DND-41 (cell line): ENCODE data around the gene PSEN2.

Experiments
- ATAC-seq: fragments of 200-7000 bp; cut with Tn5 transposase; 3 replicates; pipeline ENCODE4 v1.9.1; 2021; ENCODE audit warnings: low read depth; ENCODE audit not compliant: insufficient read depth
- DNase-seq: peaks from one replicate; pipeline ENCODE4 v3.0.0-alpha.2; 2020
- H2AFZ ChIP-seq: 2 replicates; pipeline ENCODE4 v1.6.0; 2012; ENCODE audit warnings: low read depth, low read length
- H3K27ac ChIP-seq: 2 replicates; pipeline ENCODE4 v1.5.1; 2012; ENCODE audit warnings: low read length, inconsistent platforms
- H3K27me3 ChIP-seq: fragments of 200-600 bp; sonication (generic); 2 replicates; pipeline ENCODE4 v1.6.0; 2012; ENCODE audit warnings: low read length, mild to moderate bottlenecking, inconsistent platforms; ENCODE audit not compliant: insufficient read depth, poor library complexity
- H3K36me3 ChIP-seq: 2 replicates; pipeline ENCODE4 v1.5.1; 2012; ENCODE audit warnings: low read length, inconsistent platforms; ENCODE audit not compliant: insufficient read depth
- H3K4me1 ChIP-seq: 2 replicates; pipeline ENCODE4 v1.5.1; 2012; ENCODE audit warnings: mild to moderate bottlenecking, low read length; ENCODE audit not compliant: insufficient read depth
- H3K4me2 ChIP-seq: 2 replicates; pipeline ENCODE4 v1.6.0; 2012; ENCODE audit warnings: mild to moderate bottlenecking, moderate library complexity, low read length, inconsistent platforms; ENCODE audit not compliant: insufficient read depth
- H3K4me3 ChIP-seq, 2 experiments: fragments of 200-600 bp in 1 of 2; shearing (Covaris generic) in 1 of 2; 2 replicates each; pipeline ENCODE4 v1.5.1; 2012 to 2016; ENCODE audit warnings: inconsistent platforms in 2 of 2, low read length in 2 of 2, mild to moderate bottlenecking in 2 of 2, low read depth in 1 of 2, moderate library complexity in 1 of 2
- H3K79me2 ChIP-seq: 2 replicates; pipeline ENCODE4 v1.6.0; 2012; ENCODE audit warnings: low read length, inconsistent platforms; ENCODE audit not compliant: insufficient read depth
- H3K9ac ChIP-seq: 2 replicates; pipeline ENCODE4 v1.6.0; 2012; ENCODE audit warnings: low read depth, mild to moderate bottlenecking, inconsistent platforms, low read length, moderate library complexity
- H3K9me3 ChIP-seq: 2 replicates; pipeline ENCODE4 v1.5.1; 2012; ENCODE audit warnings: low read length, moderate library complexity, mild to moderate bottlenecking, inconsistent platforms; ENCODE audit not compliant: insufficient read depth, severe bottlenecking
- H4K20me1 ChIP-seq: 2 replicates; pipeline ENCODE4 v1.6.0; 2012; ENCODE audit warnings: low read length; ENCODE audit not compliant: insufficient read depth
- CTCF ChIP-seq: IDR thresholded peaks from 2 replicates; pipeline ENCODE4 v1.5.1; 2012; ENCODE audit warnings: borderline replicate concordance, low read length, moderate library complexity, mild to moderate bottlenecking; ENCODE audit not compliant: poor library complexity, severe bottlenecking; ENCODE audit errors: extremely low read depth
- EZH2 ChIP-seq: IDR thresholded peaks from 3 replicates; pipeline ENCODE4 v1.6.1; 2012; ENCODE audit warnings: borderline replicate concordance, low read depth, mild to moderate bottlenecking, moderate library complexity, low read length, inconsistent platforms; ENCODE audit not compliant: severe bottlenecking

PSEN2 gene

GRCh38 chr1:226862890-226863289 lies 7.5 kb upstream of the PSEN2 start:
- Histone ChIP-seq H3K4me3 (no peak overlapping the region), H2AFZ (no peak overlapping the region), H3K9me3 (no peaks in the 10 kb centered on the region), H3K4me2 (no peak overlapping the region), H3K27me3 (peaks cover 6% of the 10 kb centered on the region), H3K36me3 (no peaks in the 10 kb centered on the region), H3K4me1 (peaks cover 8% of the 10 kb centered on the region), H3K9ac (no peak overlapping the region), H4K20me1 (no peaks in the 10 kb centered on the region), H3K79me2 (no peaks in the 10 kb centered on the region), H3K27ac (no peak overlapping the region)
- ATAC-seq (no peak), DNase-seq (no peak)
- TF ChIP-seq CTCF: no peak
- TF ChIP-seq EZH2: no peak

GRCh38 chr1:226863446-226863845 lies 7.0 kb upstream of the PSEN2 start:
- H3K27me3 ChIP-seq: peaks cover 6% of the 10 kb centered on the region
- no peaks in the 10 kb centered on the region for H4K20me1 ChIP-seq
- H3K79me2 ChIP-seq: no peaks in the 10 kb centered on the region
- H3K4me1 ChIP-seq: peaks cover 8% of the 10 kb centered on the region
- TF ChIP-seq EZH2 (no peak), CTCF (no peak)
- H2AFZ ChIP-seq: no peak overlapping the region
- no peak overlapping the region for H3K4me3 ChIP-seq
- no peak overlapping the region for H3K4me2 ChIP-seq
- no peaks in the 10 kb centered on the region for H3K9me3 ChIP-seq
- DNase-seq (peak; percentile 31), ATAC-seq (peak; percentile 90)
- H3K27ac ChIP-seq: no peak overlapping the region
- H3K36me3 ChIP-seq: no peaks in the 10 kb centered on the region
- H3K9ac ChIP-seq: no peak overlapping the region

GRCh38 chr1:226864311-226864710 lies 6.1 kb upstream of the PSEN2 start:
- TF ChIP-seq CTCF: no peak
- no peak for TF ChIP-seq EZH2
- H2AFZ ChIP-seq: no peak overlapping the region
- ATAC-seq: no peak
- peaks cover 8% of the 10 kb centered on the region for H3K4me1 ChIP-seq
- H3K4me3 ChIP-seq: no peak overlapping the region
- H3K36me3 ChIP-seq: no peaks in the 10 kb centered on the region
- peaks cover 11% of the 10 kb centered on the region for H3K27me3 ChIP-seq
- no peak for DNase-seq
- H3K9me3 ChIP-seq: no peaks in the 10 kb centered on the region
- no peak overlapping the region for H3K27ac ChIP-seq
- H3K79me2 ChIP-seq: no peaks in the 10 kb centered on the region
- H3K9ac ChIP-seq: no peak overlapping the region
- H3K4me2 ChIP-seq: no peak overlapping the region
- no peaks in the 10 kb centered on the region; the same call in 1 of the 2 replicates for H4K20me1 ChIP-seq

GRCh38 chr1:226865590-226865989 lies 4.8 kb upstream of the PSEN2 start:
- no peaks in the 10 kb centered on the region for H3K9me3 ChIP-seq
- no peaks in the 10 kb centered on the region for H3K79me2 ChIP-seq
- H3K4me3 ChIP-seq: no peak overlapping the region
- no peak overlapping the region for H3K4me2 ChIP-seq
- H3K36me3 ChIP-seq: no peaks in the 10 kb centered on the region
- H3K27ac ChIP-seq: no peak overlapping the region
- no peak for TF ChIP-seq CTCF
- TF ChIP-seq EZH2: no peak
- no peak overlapping the region for H3K9ac ChIP-seq
- no peak overlapping the region for H2AFZ ChIP-seq
- H3K4me1 ChIP-seq: peaks cover 8% of the 10 kb centered on the region
- DNase-seq: no peak
- no peak for ATAC-seq
- H3K27me3 ChIP-seq: peaks cover 11% of the 10 kb centered on the region
- no peaks in the 10 kb centered on the region; the same call in 1 of the 2 replicates for H4K20me1 ChIP-seq
